Prostate gland (tissue), 2 donors: ENCODE data around the gene CYP46A1. TPM values are rescaled to one million over a fixed set of nuclear protein-coding genes. Genes with fewer than 3 reads are reported as not detected.

Source experiments
- DNase-seq: peaks from one replicate; pipeline ENCODE4 v3.0.0-alpha.2; 2019; ENCODE audit warnings: low spot score
- H3K27ac ChIP-seq, 2 donors: fragments of 200-600 bp; sonication (generic); 2 replicates each; pipeline ENCODE4 v1.5.1; 2017 to 2019
- H3K27me3 ChIP-seq: fragments of 200-600 bp; sonication (generic); replicated peaks from 2 replicates; pipeline ENCODE4 v1.5.1; 2019; ENCODE audit not compliant: insufficient read depth
- H3K36me3 ChIP-seq, 2 donors: fragments of 200-600 bp; sonication (generic); 1 replicate in 1 of 2; 2 replicates in 1 of 2; pipeline versions ENCODE4 v1.5.1 to v1.8.1; 2017 to 2019
- H3K4me1 ChIP-seq: fragments of 200-600 bp; sonication (generic); replicated peaks from 2 replicates; pipeline ENCODE4 v1.5.1; 2019
- H3K4me3 ChIP-seq, 2 donors: fragments of 200-600 bp; sonication (generic); 2 replicates each; pipeline ENCODE4 v1.5.1; 2017 to 2019
- H3K9me3 ChIP-seq: fragments of 200-600 bp; sonication (generic); 2 replicates; pipeline ENCODE4 v1.5.1; 2017
- POLR2A ChIP-seq: fragments of 450-650 bp; IDR thresholded peaks from one replicate; pipeline ENCODE4 v1.6.1; 2016; ENCODE audit warnings: antibody characterized with exemption, mild to moderate bottlenecking
- POLR2AphosphoS5 ChIP-seq: sonication (generic); formaldehyde crosslinking; IDR thresholded peaks from one replicate; pipeline ENCODE4 v1.6.1; 2017; ENCODE audit warnings: antibody characterized with exemption
- WGBS: methylation state at CpG from one replicate; pipeline ENCODE4 v1.1.5; 2018; 5-methylcytosine and 5-hydroxymethylcytosine counted together
- intact Hi-C: fragments of 100-400 bp; cut with DNase I; formaldehyde crosslinking; loops from one replicate; pipeline ENCODE4 v1.14.2; 2022
- total RNA-seq, 2 donors: library from RNA; depleted of rRNA; stranded (reverse); fragments of >200 nt; gene quantifications; one replicate each; pipeline ENCODE4 v1.1.0, GENCODE V29; 2016
- TF ChIP-seq, protein P1 (sequence below), 4 experiments: fragments of 200-600 bp in 2 of 4; fragments of 450-650 bp in 2 of 4; sonication (generic) in 2 of 4; IDR thresholded peaks; 1 replicate in 3 of 4; 2 replicates in 1 of 4; pipeline ENCODE4 v1.5.1; 2016 to 2019; ENCODE audit warnings: antibody characterized with exemption in 4 of 4, mild to moderate bottlenecking in 2 of 4, moderate library complexity in 2 of 4

The CYP46A1 gene
- total RNA-seq, 2 donors from 2014 or later, result 0.46 to 6.5 TPM

DNA sequence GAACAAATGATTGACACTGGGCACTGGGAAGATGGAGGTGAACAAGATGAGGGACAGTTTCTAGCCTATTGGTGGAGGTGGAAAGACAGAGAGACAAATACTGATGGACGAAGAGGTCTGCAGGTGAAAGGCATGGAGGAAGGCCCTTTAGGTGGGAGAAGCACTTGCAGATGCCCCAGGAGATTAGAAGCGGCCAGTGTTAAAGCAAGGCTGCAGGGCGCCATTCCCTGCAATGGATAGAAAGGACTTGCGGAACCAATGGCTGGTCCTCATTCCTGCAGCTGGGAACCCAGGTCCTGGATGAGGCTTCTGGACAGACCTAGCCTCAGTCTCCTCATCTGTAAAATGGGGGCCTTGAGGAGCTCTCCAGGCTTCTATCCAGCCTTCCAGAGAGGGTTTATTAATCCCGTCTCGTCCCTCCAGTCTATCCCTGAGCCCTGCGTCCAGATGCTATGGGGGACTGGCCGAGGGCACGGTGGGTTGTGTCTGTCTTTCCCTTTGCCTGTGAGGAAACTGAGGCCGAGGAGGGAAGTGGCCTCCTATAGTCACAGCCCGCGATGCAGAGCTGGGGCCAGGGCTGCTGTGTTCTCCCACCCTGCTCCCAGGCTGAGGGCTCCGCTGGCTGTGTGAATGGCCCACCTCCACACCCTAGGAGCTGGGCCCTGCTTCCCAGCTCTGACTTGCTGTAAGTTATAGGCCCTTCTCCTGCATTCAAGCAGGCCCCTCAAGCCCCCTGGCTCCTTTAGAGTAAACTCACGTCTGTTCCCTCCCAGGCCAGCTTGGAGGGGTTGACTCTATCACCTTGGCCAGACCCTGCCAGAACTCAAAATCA is 33.0 kb downstream of the CYP46A1 start:
- intact Hi-C loops, result no loop called here
- Histone ChIP-seq H3K27me3 (no peaks in the 10 kb centered on the region), H3K27ac (no peak overlapping the region), H3K9me3 (no peaks in the 10 kb centered on the region), H3K36me3 (no peaks in the 10 kb centered on the region), H3K4me1 (no peaks in the 10 kb centered on the region), H3K4me3 (no peak overlapping the region)
- no peak for TF ChIP-seq POLR2A
- no peak for TF ChIP-seq POLR2AphosphoS5
- TF ChIP-seq, protein P1, sequence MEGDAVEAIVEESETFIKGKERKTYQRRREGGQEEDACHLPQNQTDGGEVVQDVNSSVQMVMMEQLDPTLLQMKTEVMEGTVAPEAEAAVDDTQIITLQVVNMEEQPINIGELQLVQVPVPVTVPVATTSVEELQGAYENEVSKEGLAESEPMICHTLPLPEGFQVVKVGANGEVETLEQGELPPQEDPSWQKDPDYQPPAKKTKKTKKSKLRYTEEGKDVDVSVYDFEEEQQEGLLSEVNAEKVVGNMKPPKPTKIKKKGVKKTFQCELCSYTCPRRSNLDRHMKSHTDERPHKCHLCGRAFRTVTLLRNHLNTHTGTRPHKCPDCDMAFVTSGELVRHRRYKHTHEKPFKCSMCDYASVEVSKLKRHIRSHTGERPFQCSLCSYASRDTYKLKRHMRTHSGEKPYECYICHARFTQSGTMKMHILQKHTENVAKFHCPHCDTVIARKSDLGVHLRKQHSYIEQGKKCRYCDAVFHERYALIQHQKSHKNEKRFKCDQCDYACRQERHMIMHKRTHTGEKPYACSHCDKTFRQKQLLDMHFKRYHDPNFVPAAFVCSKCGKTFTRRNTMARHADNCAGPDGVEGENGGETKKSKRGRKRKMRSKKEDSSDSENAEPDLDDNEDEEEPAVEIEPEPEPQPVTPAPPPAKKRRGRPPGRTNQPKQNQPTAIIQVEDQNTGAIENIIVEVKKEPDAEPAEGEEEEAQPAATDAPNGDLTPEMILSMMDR (IDR thresholded peaks at IDR 0.05), result no peak
- WGBS, result 92% methylated on average over 14 of the region's 14 CpGs
- DNase-seq, result no peak

DNA sequence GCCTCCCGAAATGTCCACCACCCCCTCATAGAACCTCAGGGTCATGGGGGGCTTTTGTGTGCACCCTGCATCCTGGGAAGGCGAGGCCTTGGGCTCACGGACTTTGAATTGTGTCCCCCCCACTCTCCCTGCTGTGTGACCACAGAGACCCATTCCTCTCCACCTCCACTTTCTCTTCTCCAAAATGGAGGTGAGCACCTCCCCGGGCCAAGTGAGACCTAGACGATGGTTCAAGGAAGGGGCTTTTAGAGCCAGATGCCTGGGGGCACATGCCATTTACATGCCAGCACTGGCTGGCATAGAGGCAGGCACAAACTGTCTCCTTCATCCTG is 33.5 kb downstream of the CYP46A1 start:
- no peaks in the 10 kb centered on the region for H3K4me1 ChIP-seq
- WGBS, result 89% methylated on average over 5 of the region's 5 CpGs
- DNase-seq, result no peak
- H3K27me3 ChIP-seq, result no peaks in the 10 kb centered on the region
- no peaks in the 10 kb centered on the region for H3K36me3 ChIP-seq
- H3K4me3 ChIP-seq, result no peak overlapping the region
- H3K9me3 ChIP-seq, result no peaks in the 10 kb centered on the region
- TF ChIP-seq POLR2AphosphoS5, result no peak
- TF ChIP-seq, protein P1 (IDR thresholded peaks at IDR 0.05), result no peak
- no peak for TF ChIP-seq POLR2A
- H3K27ac ChIP-seq, result no peak overlapping the region
- intact Hi-C loops, result no loop called here

DNA sequence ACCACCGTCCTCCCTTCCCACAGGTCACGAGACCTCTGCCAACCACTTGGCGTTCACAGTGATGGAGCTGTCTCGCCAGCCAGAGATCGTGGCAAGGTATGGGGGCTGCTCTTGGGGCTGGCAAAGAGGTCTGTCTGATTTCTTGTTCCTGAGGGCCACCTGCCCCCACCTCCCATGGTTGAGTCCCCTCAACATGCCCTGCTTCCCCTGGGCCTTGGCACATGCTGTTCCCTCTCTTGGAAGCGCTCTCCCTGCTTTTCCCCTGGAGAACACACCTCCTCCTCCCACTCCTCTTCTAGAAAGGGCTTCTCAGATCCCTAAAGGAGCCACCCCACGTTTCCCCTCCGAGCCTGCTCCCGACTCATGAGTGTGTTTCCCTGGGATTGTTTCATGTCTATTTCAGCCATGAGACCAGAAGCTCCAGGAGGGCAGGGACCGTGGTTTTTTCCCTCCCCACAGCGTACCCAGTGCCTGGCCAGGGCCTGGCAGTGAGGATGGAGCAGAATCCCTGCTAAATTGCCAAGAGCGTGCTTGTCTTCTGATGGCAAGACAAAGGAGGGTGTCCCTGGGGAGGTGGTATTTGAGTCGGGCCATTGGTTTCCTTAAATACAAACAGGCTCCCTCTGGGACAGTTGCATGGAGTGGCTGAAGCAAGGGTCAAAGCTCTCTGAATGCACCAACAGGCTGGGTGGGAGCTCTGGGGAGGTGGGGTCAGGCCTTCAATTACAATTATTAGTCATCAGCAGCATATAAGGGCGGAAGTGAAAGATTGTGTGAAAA is 34.1 kb downstream of the CYP46A1 start:
- 79% methylated on average over 14 of the region's 14 CpGs for WGBS
- TF ChIP-seq, protein P1 (IDR thresholded peaks at IDR 0.05), result no peak
- DNase-seq, result no peak
- H3K4me3 ChIP-seq, result no peak overlapping the region
- intact Hi-C loops, result no loop called here
- H3K27ac ChIP-seq, result no peak overlapping the region
- H3K27me3 ChIP-seq, result no peaks in the 10 kb centered on the region
- no peaks in the 10 kb centered on the region for H3K4me1 ChIP-seq
- H3K9me3 ChIP-seq, result no peaks in the 10 kb centered on the region
- no peaks in the 10 kb centered on the region for H3K36me3 ChIP-seq

DNA sequence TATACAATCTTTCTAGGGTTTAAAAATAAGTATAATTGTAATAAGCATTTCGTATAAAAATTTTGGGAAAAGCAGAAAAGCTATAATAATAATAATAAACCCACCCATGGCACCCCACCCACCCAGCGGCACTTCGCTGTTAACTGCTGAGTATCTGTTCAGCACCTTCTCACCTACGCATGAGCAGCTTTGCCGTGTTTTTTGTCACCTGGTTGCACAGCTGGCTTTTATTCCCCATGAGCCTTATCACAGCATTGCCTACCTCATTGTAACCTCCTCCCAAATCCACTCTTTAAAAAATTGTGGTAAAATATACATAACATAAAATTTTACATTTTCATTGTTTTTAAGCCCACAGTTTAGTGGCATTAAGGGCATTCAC is 34.7 kb downstream of the CYP46A1 start:
- no peaks in the 10 kb centered on the region for H3K36me3 ChIP-seq
- H3K4me1 ChIP-seq, result no peaks in the 10 kb centered on the region
- no peak for DNase-seq
- TF ChIP-seq POLR2AphosphoS5 (no peak), POLR2A (no peak)
- TF ChIP-seq, protein P1 (IDR thresholded peaks at IDR 0.05), result no peak
- no peak overlapping the region for H3K4me3 ChIP-seq
- 88% methylated on average over 5 of the region's 5 CpGs for WGBS
- no peaks in the 10 kb centered on the region for H3K27me3 ChIP-seq
- no peak overlapping the region for H3K27ac ChIP-seq
- no peaks in the 10 kb centered on the region for H3K9me3 ChIP-seq
- intact Hi-C loops, result no loop called here
